Natural killer cell (primary cell): ENCODE data around the gene DOCK4. TPM values are rescaled to one million over a fixed set of nuclear protein-coding genes. Genes with fewer than 3 reads are reported as not detected.

Experiments used
- ATAC-seq, 3 donors: fragments of 150-1000 bp in 2 of 3; fragments of 200-7000 bp in 1 of 3; cut with Tn5 transposase; 1 replicate in 1 of 3; 2 replicates in 2 of 3; pipeline ENCODE4 v1.10.0; 2021; ENCODE audit warnings: mild to moderate bottlenecking in 2 of 3, moderate library complexity in 2 of 3
- DNase-seq, 2 donors: peaks; one replicate each; pipeline versions ENCODE4 v3.0.0 to v3.0.0-alpha.2; 2013 to 2021; ENCODE audit warnings: mixed read lengths in 1 of 2
- H3K27ac ChIP-seq: one replicate; pipeline ENCODE4 v1.5.1; 2013; ENCODE audit warnings: mild to moderate bottlenecking, low read length
- H3K27me3 ChIP-seq: one replicate; pipeline ENCODE4 v1.6.1; 2013; ENCODE audit warnings: low read length; ENCODE audit not compliant: control insufficient read depth, insufficient read depth
- H3K36me3 ChIP-seq: one replicate; pipeline ENCODE4 v1.6.1; 2013; ENCODE audit warnings: low read length; ENCODE audit not compliant: control insufficient read depth, insufficient read depth
- H3K4me1 ChIP-seq: one replicate; pipeline ENCODE4 v1.6.1; 2013; ENCODE audit warnings: low read length; ENCODE audit not compliant: control insufficient read depth, insufficient read depth
- H3K4me3 ChIP-seq: one replicate; pipeline ENCODE4 v1.5.1; 2013; ENCODE audit warnings: low read length
- H3K9me3 ChIP-seq: one replicate; pipeline ENCODE4 v1.6.1; 2013; ENCODE audit warnings: low read length; ENCODE audit not compliant: control insufficient read depth, insufficient read depth
- H3K27ac Mint-ChIP-seq, 2 donors: one replicate each; pipeline ENCODE4 v1.8.0; 2022; ENCODE audit warnings: mild to moderate bottlenecking in 2 of 2, mixed read lengths in 2 of 2, moderate library complexity in 1 of 2
- H3K27me3 Mint-ChIP-seq, 2 donors: one replicate each; pipeline ENCODE4 v1.8.0; 2022; ENCODE audit warnings: low read depth in 2 of 2, mixed read lengths in 2 of 2
- H3K36me3 Mint-ChIP-seq: one replicate; pipeline ENCODE4 v1.8.0; 2022; ENCODE audit warnings: mixed read lengths
- H3K4me1 Mint-ChIP-seq, 2 donors: one replicate each; pipeline ENCODE4 v1.8.0; 2022; ENCODE audit warnings: mixed read lengths in 2 of 2
- H3K4me3 Mint-ChIP-seq: one replicate; pipeline ENCODE4 v1.8.0; 2022; ENCODE audit warnings: mild to moderate bottlenecking, moderate library complexity, mixed read lengths
- H3K9me3 Mint-ChIP-seq, 2 donors: one replicate each; pipeline ENCODE4 v1.8.0; 2022; ENCODE audit warnings: mixed read lengths in 2 of 2
- CTCF ChIP-seq: fragments of 200-600 bp; IDR thresholded peaks from one replicate; pipeline ENCODE4 v1.8.0; 2022; ENCODE audit warnings: antibody characterized with exemption
- WGBS: methylation state at CpG from one replicate; pipeline ENCODE4 v1.1.7; 2013; ENCODE audit warnings: missing lambda C conversion rate; ENCODE audit not compliant: insufficient coverage; 5-methylcytosine and 5-hydroxymethylcytosine counted together
- intact Hi-C: fragments of 100-400 bp; cut with micrococcal nuclease; formaldehyde crosslinking; loops from one replicate; pipeline ENCODE4 v1.14.2; 2022
- total RNA-seq, 4 donors: library from RNA; stranded (reverse); fragments of 120-200 nt in 1 of 4; gene quantifications; one replicate each; pipeline versions ENCODE4 v1.2.3 to v1.2.4, GENCODE V29; 2013 to 2022

Gene DOCK4
- total RNA-seq, 3 donors from 2014 or later (not counting 1 experiment from before 2014, with no cell fraction given) = 0.61 to 2.4 (median 0.89) TPM

- H3K9me3 ChIP-seq = peaks cover 2% of the 10 kb centered on the region
- Mint-ChIP-seq H3K27me3 (peaks cover 0 to 3% of the 10 kb centered on the region in 2 donors), H3K4me3 (no peak overlapping the region), H3K36me3 (no peaks in the 10 kb centered on the region), H3K4me1 (no peaks in the 10 kb centered on the region), H3K27ac (no peak overlapping the region), H3K9me3 (peaks cover 0 to 4% of the 10 kb centered on the region in 2 donors)
- DNase-seq (no peak), ATAC-seq (peak in 1 of 3 donors; percentile 7)
- WGBS = 93% methylated on average over 5 of the region's 6 CpGs
- TF ChIP-seq CTCF = no peak
- no peak overlapping the region for H3K4me3 ChIP-seq
- H3K27me3 ChIP-seq = no peaks in the 10 kb centered on the region
- no peaks in the 10 kb centered on the region for H3K4me1 ChIP-seq
- no peaks in the 10 kb centered on the region for H3K36me3 ChIP-seq
- H3K27ac ChIP-seq = no peak overlapping the region
- intact Hi-C loops = no loop called here
Observed at GRCh38 chr7:112022128-112022527, 184.1 kb downstream of the DOCK4 start.

DNA sequence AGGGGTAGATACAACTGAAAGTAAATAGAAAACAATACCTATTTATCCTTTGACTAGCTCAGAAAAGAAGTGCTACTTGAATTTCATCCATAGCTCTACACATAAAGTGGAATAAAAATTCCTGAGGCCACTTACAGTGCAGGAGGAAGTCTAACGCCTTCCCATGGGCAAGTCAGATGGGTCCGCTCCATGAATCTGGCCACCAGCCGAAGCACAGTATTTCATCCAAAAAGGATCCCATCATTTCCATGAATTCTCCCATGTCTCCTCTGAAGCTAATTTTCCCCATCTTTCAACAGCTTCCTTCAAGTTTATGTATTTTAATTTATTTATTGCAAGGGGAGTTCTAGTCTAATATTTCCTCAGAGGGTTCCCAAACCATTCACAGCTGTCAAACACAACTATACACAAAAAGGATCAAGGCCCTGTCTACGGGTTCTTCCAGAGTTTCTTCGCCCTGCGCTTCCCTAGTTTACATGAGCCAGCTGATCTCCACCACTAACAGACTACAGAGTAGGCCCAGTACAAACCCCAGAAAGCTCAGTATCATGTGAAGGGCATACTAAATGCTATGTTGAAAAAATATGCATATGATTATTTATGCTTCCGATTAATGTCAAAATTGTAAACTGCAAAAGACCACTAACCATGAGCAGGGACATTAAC is 184.7 kb downstream of the DOCK4 start:
- Mint-ChIP-seq H3K27me3 (peaks cover 0 to 3% of the 10 kb centered on the region in 2 donors), H3K27ac (no peak overlapping the region), H3K36me3 (no peaks in the 10 kb centered on the region), H3K9me3 (peaks cover 0 to 4% of the 10 kb centered on the region in 2 donors), H3K4me1 (no peaks in the 10 kb centered on the region), H3K4me3 (no peak overlapping the region)
- no peak overlapping the region for H3K4me3 ChIP-seq
- H3K27ac ChIP-seq = no peak overlapping the region
- no peaks in the 10 kb centered on the region for H3K27me3 ChIP-seq
- no peaks in the 10 kb centered on the region for H3K4me1 ChIP-seq
- DNase-seq (no peak), ATAC-seq (no peak)
- H3K9me3 ChIP-seq = peaks cover 2% of the 10 kb centered on the region
- WGBS = 94% methylated on average over 7 of the region's 7 CpGs
- no peak for TF ChIP-seq CTCF
- no peaks in the 10 kb centered on the region for H3K36me3 ChIP-seq
- intact Hi-C loops = no loop called here

DNA sequence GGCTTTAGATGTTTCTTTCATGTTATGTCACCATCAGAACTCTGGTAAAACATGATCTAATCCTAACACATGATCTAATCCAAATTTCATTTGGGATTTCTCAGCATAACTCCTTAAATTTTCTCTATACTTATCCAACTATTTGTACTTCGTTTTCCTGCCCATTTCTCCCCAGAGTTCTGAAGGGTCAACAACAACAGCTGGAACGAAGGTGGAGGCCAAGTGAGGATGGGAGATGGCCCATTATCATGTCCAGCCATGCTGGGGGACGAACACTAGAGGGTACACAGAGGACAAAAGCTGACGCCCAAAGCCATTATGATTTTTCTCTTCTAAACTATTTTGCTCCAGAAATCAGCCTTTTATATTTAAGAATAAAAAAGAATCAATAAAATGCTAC is 185.4 kb downstream of the DOCK4 start:
- 89% methylated on average over 1 of the region's 4 CpGs for WGBS
- H3K27me3 Mint-ChIP-seq = peaks cover 0 to 3% of the 10 kb centered on the region in 2 donors
- Histone ChIP-seq H3K4me3 (no peak overlapping the region), H3K27ac (no peak overlapping the region), H3K36me3 (no peaks in the 10 kb centered on the region), H3K9me3 (no peaks in the 10 kb centered on the region), H3K27me3 (no peaks in the 10 kb centered on the region), H3K4me1 (no peaks in the 10 kb centered on the region)
- ATAC-seq = no peak
- H3K4me1 Mint-ChIP-seq = no peaks in the 10 kb centered on the region
- no peak overlapping the region for H3K4me3 Mint-ChIP-seq
- intact Hi-C loops = no loop called here
- DNase-seq = no peak
- H3K36me3 Mint-ChIP-seq = no peaks in the 10 kb centered on the region
- H3K9me3 Mint-ChIP-seq = peaks cover 0 to 4% of the 10 kb centered on the region in 2 donors
- H3K27ac Mint-ChIP-seq = no peak overlapping the region
- no peak for TF ChIP-seq CTCF

GRCh38 chr7:112019932-112020331 is 186.3 kb downstream of the DOCK4 start:
- no peaks in the 10 kb centered on the region for H3K9me3 ChIP-seq
- H3K36me3 ChIP-seq = no peaks in the 10 kb centered on the region
- H3K36me3 Mint-ChIP-seq = no peaks in the 10 kb centered on the region
- H3K27me3 Mint-ChIP-seq = peaks cover 0 to 3% of the 10 kb centered on the region in 2 donors
- no peak overlapping the region for H3K27ac Mint-ChIP-seq
- intact Hi-C loops = no loop called here
- no peak for TF ChIP-seq CTCF
- no peaks in the 10 kb centered on the region for H3K4me1 ChIP-seq
- H3K4me1 Mint-ChIP-seq = no peaks in the 10 kb centered on the region
- no peaks in the 10 kb centered on the region for H3K27me3 ChIP-seq
- WGBS = 67% methylated on average over 1 of the region's 1 CpG
- H3K27ac ChIP-seq = no peak overlapping the region
- H3K4me3 ChIP-seq = no peak overlapping the region
- DNase-seq (no peak), ATAC-seq (no peak)
- H3K9me3 Mint-ChIP-seq = peaks cover 0 to 4% of the 10 kb centered on the region in 2 donors
- H3K4me3 Mint-ChIP-seq = no peak overlapping the region
